Activated CD8-positive, alpha-beta memory T cell treated with anti-CD3 and anti-CD28 coated beads for 24 hours (primary cell): ENCODE data around the gene NR1H2.

Experiments used
- DNase-seq: peaks from one replicate; pipeline ENCODE4 v3.0.0-alpha.2; 2020

The NR1H2 gene

DNA sequence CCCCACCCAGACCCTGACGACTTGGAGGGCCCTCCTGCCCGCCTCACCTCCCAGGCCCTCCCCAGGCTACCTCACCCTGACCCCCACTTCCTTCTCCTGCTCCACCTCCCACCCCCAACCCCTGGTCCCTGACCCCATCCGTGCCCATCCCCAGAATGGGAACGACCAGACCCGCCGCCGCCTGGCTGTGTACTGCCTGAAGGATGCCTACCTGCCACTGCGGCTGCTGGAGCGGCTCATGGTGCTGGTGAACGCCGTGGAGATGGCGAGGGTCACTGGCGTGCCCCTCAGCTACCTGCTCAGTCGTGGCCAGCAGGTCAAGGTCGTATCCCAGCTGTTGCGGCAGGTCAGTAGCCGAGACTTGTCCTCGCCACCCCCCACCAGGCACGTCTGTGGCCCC lies 30.6 kb downstream of the NR1H2 start:
- DNase-seq = no peak

- no peak for DNase-seq
Observed at GRCh38 chr19:50409347-50409746, 33.1 kb downstream of the NR1H2 start.

DNA sequence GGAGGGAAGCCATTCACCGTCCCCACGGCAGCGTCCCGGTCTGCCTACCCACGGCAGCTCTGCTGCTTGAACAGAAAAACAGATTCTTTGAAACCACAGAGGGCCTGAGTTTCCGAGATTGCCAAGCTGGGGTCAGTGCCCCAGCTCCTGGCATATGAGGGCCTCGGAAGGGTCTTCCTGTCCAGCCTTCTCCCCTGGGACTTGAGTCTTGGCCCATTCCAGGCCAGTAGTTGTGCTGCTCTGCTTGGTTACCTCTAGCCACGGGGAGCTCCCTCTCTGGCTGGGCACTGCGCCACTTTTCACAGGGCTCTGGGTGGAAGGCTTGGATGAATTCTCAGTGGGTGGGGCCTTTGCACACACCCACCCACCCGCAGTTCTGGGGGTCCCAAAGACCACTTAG lies 33.9 kb downstream of the NR1H2 start:
- DNase-seq = no peak

GRCh38 chr19:50412419-50412818 lies 36.2 kb downstream of the NR1H2 start:
- DNase-seq = no peak

GRCh38 chr19:50413096-50413495 lies 36.8 kb downstream of the NR1H2 start:
- DNase-seq = no peak

GRCh38 chr19:50413531-50413930 lies 37.3 kb downstream of the NR1H2 start:
- DNase-seq = no peak

DNA sequence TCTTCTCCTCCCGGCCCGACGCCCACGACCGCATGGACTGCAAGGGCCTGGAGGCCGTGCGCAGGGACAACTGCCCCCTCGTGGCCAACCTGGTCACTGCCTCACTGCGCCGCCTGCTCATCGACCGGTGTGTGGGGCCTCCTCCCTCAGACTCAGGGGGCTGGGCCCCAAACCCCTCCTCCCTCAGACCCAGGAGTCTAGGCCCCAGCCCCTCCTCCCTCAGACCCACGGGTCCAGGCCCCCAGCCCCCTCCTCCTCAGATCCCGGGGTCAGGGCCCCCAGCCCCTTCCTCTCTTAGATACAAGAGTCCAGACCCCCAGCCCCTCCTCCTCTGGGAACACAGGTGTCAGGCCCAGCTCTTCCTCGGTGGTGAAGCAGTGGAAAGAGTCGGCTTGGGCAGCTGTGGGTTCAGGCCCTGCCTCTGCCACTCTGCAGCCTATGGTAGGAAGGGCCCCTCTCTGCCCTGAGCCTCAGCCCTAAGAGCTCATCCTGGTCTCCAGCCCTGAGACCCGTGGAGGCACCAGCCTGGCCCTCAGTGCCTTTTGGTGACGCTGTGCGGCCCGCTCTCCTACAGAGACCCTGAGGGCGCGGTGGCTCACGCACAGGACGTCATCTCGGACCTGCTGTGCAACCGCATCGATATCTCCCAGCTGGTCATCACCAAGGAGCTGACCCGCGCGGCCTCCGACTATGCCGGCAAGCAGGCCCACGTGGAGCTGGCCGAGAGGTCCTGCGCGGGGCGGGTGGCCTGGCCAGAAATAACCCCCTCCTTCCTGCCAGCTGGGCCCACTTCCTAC lies 38.8 kb downstream of the NR1H2 start:
- DNase-seq = peak; percentile 89

DNA sequence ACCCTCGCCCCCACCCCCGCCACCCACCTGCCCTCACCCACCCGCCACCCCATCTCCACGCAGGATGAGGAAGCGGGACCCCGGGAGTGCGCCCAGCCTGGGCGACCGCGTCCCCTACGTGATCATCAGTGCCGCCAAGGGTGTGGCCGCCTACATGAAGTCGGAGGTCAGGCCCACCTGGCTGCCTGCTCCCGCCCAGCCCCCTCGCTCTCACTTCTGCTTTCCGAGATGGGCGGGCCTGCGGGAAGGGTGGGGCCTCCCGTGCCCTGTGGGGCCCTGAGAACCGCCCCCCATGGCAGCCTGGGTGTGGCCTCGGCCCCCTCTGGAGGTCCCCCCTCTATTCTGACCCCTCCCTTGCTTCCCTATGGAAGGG lies 39.4 kb downstream of the NR1H2 start:
- no peak for DNase-seq

DNA sequence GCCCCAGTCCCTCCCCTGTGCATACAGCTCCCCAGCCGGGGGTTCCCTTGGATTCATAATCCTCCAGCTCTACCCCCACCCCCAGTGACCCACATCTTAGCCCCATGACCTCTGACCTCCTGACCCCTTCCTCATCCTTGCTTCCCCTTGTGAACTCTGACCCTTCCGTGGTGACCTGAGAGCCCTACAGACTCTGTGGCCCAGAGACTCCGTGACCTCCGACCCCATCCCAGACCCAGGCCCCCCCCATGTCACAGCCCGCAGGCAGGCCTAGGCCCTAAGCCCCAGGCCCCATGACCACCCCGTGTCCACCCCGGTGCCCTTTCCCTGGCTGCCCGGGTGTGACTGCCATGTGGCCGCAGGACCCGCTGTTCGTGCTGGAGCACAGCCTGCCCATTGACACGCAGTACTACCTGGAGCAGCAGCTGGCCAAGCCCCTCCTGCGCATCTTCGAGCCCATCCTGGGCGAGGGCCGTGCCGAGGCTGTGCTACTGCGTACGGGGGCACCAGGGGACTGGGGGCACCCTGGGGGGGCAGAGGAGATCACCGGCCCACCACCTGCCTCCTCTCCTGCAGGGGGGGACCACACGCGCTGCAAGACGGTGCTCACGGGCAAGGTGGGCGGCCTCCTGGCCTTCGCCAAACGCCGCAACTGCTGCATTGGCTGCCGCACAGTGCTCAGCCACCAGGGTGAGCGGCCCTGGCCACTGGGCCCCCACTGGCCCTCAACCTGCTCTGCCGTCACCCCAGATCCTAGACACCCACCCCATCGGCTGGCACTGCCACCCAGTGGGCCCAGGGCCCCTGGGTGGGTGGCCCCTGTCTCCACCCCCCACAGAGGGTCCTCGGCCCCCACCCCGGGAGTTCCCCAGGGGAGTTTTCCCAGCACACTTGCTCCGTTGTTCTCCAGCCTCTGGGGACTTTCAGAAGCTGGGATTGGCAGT lies 40.0 kb downstream of the NR1H2 start:
- DNase-seq = no peak

DNA sequence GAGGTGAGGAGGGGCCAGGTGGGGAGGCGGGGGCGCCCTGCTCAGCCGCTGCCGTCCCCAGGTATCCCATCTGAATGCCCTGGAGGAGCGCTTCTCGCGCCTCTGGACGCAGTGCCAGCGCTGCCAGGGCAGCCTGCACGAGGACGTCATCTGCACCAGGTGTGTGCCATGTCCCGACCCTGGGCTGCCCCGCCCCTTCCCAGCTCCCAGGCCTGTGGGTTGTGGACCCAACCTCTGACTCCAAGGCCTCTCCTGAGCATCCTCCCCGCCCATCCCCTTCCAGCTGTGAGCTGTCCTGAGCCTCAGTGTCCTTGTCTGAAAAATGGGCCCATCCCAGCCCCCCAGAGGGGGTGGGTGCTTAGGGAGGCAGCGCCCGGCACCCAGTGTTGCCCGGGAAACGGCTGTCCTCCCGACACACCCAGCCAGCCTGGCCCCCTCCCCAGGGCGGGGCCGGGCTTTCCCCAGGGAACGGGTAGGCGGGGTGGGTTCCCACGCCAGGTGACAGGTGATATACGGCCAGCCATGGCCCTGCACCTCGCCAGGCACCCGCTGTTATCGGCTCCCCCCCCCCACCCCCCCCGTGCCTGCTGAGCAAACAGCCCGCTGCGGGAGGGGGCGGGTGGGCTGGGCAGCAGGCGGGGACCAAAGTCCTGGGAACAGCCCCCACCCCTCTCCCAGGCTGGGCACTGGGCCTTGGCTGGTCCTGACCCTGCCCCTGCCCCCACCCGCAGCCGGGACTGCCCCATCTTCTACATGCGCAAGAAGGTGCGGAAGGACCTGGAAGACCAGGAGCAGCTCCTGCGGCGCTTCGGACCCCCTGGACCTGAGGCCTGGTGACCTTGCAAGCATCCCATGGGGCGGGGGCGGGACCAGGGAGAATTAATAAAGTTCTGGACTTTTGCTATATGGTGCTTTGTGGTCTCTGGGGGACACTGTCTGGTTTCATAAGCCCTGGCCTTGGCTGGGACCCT lies 41.1 kb downstream of the NR1H2 start:
- no peak for DNase-seq

- no peak for DNase-seq
Observed at GRCh38 chr19:50418176-50419021, 42.1 kb downstream of the NR1H2 start, which contains the start of gene SPIB. SPIB (plus strand) TSS chr19:50418938; CDS start chr19:50418963, 25 bp downstream.

GRCh38 chr19:50419022-50419579 lies 42.8 kb downstream of the NR1H2 start:
- no peak for DNase-seq

GRCh38 chr19:50419580-50420035 lies 43.4 kb downstream of the NR1H2 start:
- DNase-seq = no peak

DNA sequence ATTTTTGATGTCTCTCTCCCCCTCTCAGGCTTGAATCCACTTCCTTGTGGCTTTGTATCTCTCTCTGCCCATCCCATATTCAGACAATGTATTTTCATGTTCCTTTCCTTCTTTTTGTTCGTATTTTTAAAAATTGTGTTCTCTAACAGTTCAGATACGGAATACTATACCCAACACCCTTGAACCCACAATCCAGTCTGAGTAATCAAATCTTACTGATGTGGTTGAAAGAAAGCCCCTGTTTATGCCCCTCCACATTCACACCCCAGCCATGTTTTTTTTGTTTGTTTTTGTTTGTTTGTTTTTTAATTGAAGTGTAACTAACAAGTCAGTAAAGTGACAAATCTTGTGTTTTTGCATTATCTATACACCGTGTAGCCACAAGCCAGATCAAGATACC lies 43.9 kb downstream of the NR1H2 start:
- DNase-seq = no peak

DNA sequence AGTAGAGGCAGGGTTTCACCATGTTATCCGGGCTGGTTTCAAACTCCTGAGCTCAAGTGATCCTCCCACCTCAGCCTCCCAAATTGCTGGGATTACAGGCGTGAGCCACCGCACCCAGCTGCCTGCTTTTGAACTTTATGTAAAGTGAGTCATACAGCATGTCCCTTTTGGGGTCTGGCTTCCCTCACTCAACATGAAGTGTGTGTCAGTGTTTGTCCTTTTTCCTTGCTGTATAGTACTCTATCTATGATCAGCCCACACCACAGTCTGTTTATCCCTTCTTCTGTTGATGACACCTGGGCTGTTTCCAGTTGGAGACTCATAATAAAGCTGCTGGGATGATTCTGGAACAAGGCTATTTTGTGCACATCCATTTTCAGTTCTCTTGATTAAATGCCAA lies 44.6 kb downstream of the NR1H2 start:
- no peak for DNase-seq

DNA sequence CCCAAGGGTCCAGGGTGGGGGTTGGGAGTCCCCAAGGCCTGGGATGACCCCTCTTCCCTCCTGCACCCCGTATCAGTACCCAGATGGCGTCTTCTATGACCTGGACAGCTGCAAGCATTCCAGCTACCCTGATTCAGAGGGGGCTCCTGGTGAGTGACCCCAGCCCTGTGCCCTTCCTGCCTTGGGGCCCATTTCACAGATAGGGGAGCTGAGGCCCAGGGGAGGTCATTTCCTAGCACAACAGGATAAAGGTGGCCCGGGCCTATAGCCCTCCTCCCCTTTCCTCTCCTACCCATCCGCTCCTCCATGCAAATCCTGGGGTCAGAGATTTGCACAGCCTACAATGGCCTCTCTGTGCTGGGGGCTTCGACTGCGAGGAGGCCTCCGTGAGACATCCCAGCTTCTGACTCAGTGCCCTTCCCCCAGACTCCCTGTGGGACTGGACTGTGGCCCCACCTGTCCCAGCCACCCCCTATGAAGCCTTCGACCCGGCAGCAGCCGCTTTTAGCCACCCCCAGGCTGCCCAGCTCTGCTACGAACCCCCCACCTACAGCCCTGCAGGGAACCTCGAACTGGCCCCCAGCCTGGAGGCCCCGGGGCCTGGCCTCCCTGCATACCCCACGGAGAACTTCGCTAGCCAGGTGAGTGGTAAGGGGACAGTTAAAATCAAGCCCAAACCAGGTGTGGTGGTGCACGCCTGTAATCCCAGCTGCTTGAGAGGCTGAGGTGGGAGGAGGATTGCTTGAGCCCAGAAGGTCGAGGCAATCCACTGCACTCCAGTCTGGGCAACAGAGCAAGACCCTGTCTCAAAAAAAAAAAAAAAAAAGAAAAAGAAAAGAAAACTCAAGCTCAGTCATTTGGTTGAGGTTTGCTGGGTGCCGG lies 46.4 kb downstream of the NR1H2 start:
- DNase-seq = no peak

DNA sequence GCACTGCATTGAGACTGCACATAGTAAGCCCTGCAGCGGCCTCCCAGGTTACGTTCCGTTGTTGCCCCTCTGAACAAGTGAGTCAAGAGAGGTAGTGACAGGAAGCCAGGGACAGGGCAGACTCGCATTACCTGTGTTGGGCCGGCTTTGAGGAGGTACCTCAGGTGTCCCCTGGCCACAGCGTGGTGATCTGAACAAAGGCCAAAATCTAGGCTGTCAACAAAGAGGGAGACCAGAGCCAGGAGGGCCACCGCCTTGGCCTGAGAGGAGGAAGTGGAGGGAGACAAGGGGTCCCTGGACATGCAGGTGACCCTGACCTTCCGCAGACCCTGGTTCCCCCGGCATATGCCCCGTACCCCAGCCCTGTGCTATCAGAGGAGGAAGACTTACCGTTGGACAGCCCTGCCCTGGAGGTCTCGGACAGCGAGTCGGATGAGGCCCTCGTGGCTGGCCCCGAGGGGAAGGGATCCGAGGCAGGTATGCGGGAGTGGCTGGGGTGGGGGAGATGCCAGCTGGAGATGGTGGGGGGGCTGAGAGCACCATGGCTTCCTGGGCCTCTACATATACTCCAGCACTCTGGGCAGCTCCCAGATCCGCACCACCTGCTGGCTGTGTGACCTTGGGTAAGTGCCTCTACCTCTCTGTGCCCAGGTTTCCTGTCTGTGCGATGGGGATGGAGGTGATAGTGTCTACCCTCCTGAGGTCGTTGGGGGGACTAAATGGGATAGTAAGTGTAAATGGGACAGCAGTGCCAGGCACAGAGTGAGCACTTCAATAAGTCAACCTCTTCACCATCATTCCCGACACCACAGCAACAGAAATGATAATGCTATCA lies 47.2 kb downstream of the NR1H2 start:
- no peak for DNase-seq

- no peak for DNase-seq
Observed at GRCh38 chr19:50425581-50425980, 49.3 kb downstream of the NR1H2 start.

DNA sequence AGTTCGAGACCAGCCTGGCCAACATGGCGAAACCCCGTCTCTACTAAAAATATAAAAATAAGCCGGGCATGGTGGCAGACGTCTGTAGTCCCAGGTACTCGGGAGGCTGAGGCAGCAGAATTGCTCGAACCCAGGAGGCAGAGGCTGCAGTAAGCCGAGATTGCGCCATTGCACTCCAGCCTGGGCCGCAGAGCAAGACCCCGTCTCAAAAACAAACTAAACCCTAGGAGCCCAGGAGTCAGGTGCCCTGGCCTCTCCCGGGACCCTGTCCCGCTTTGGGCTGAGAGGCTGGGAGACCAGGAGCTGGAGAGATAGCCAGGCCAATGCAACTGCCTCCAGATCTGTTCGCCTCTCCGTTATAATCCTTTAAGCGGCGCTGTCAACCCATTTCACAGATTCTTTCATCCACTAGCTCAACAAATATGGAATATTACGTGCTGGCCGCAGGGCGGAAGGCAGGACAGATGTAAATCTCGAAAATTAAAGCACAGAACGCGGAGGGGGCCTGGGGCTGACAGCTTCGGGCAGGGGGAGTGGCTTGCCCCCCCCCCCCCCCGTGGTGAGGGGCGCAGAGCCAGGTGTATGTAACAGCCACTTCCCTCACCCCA lies 51.2 kb downstream of the NR1H2 start:
- no peak for DNase-seq
